VCaP (cell line): ENCODE measurements around the gene P4HB.
A peak's percentile ranks its signal among the peaks of the same experiment; 100 is the strongest.

ENCODE experiments used
- H3K27ac ChIP-seq: fragments of 450-650 bp; 2 replicates; pipeline ENCODE4 v1.5.1; 2017
- CTCF ChIP-seq: fragments of 450-650 bp; conservative IDR thresholded peaks from 2 replicates; pipeline ENCODE4 v1.5.1; 2017; ENCODE audit warnings: mild to moderate bottlenecking, moderate library complexity

Gene P4HB

GRCh38 chr17:81845361-81845760, 15.0 kb downstream of the P4HB start:
- TF ChIP-seq CTCF = no peak
- peak overlapping the region; percentile 71 for H3K27ac ChIP-seq

GRCh38 chr17:81844887-81845286, 15.4 kb downstream of the P4HB start:
- no peak for TF ChIP-seq CTCF
- H3K27ac ChIP-seq = no peak overlapping the region

DNA sequence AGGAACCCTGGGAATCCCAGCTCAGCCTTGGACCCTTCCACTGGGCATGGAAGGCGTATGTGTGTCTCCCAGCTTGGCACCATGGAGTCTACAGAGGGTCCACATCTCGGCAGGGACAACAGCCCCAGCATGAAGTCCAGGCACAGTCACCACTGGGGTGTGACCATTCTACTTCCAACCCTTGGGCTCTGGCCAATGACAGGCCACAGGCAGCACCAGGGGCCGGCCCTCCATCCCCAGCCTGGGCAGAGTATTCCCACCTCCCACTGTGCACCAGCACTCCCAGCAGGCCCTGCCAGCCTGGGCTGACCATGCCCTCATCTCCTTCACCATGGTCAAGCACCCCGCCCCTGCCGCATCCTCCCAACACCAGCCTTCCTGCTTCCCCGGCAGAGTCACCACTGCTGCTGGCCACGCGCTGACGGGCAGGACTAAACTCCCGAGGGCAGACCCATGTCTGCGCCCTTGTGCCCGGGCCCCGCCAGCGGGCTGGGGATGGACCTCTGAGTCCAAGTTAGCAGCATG, 15.9 kb downstream of the P4HB start:
- H3K27ac ChIP-seq = no peak overlapping the region
- TF ChIP-seq CTCF = no peak

DNA sequence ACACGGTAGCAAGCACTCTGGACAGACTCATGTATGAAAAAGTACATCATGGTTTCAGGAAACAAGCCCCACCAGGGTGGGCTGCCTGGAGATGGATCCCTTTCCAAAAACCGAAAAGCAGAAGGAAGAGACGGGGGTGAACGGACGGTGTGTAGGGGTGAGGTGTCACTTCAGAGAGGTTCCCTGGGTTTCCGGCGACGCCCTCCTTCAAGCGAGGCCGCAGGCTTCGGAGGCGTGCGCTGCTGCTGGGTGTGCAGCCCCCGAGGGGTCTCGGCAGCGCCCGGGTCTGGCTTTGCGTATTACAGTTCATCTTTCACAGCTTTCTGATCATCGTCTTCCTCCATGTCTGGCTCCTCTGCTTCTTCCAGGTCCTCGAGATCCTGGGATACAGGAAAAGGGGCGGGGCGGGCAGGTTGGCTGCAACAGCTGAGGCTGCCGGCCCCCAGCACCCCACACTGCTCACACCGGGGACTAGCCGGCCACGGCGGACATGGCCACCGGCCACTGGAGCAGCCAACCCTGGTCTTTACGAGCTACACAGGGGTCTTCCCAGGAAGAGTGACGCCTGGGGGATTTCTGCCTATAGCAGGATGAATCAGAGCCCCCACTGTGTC, 16.5 kb downstream of the P4HB start:
- no peak for TF ChIP-seq CTCF
- H3K27ac ChIP-seq = no peak overlapping the region

DNA sequence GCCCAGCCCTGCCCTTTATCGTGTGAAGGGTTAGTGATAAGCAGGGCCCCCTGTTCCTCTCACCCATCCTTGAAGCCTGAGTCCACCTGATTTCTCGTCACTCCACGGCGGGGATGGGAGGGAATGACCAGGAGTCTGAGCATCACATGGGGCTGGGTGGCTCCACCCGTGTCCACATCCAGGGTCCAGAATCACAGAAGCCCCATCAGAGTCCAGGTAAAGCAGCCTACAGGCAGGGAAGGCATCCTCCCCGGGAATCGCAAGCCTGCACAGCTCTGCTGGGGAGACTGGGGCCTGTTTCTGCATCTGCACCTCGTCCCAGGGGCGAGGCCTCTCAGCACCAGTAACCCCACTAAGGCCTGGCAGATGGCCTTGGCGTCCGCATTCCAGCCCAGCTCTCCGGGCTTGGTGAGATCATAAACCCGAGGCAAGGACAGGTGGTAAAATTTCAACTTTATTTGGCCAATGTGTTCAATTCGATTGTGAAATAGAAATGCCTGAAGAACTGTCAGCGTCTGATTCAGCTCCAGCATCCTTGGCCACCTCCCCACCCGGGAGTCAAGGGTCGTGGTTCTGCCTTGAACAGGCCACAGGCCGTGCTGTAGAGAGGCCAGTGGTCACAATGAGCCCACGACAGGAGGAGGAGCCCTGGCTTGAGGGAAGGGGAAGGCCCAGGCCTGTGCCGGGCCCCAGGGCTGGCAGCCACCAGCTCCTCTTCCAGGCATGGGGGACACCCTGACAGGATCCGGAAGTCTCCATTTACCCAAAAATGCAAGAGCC, 17.4 kb downstream of the P4HB start:
- no peak overlapping the region for H3K27ac ChIP-seq
- TF ChIP-seq CTCF = no peak

DNA sequence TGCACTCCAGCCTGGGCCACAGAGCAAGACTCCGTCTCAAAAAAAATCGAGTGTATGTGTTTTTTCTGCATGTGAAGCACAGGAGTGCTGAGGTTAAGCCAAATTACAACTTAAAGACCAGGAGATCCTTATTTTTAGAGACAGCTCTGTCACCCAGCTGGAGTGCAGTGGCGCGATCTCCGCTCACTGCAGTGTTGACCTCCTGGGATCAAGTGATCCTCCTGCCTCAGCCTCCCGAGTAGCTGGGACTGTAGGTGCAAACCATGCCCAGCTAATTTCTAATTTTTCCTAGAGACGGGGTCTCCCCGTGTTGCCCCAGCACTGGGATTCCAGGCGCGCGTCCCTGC, 18.0 kb downstream of the P4HB start:
- TF ChIP-seq CTCF = no peak
- peak overlapping the region; percentile 69; the same call in 1 of the 2 replicates for H3K27ac ChIP-seq

DNA sequence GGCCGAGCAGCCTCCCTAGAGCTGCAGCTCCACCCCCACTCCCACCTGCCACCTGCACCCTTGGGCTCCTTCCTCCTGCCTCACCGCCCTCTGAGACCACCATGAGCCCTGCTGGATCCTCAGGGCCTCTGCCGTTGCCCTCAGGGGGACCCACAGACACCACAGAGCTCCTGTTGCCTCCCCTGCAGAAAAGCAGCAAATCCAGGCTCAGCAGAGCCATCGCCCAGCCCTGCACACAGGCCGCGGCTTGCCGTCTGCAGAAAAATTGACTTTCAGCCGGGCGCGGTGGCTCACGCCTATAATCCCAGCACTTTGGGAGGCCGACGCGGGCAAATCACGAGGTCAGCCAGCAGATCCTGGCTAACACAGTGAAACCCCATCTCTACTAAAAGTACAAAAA, 18.5 kb downstream of the P4HB start:
- H3K27ac ChIP-seq = peak overlapping the region; percentile 69
- no peak for TF ChIP-seq CTCF
